ENCODE results near the gene GHRHR. TPM values are rescaled to one million over a fixed set of nuclear protein-coding genes. Genes with fewer than 3 reads are reported as not detected.

The GHRHR gene
- total and polyA plus RNA-seq, 2 of the 4 experiments (the other 2 are of a cell fraction), result not detected

DNA sequence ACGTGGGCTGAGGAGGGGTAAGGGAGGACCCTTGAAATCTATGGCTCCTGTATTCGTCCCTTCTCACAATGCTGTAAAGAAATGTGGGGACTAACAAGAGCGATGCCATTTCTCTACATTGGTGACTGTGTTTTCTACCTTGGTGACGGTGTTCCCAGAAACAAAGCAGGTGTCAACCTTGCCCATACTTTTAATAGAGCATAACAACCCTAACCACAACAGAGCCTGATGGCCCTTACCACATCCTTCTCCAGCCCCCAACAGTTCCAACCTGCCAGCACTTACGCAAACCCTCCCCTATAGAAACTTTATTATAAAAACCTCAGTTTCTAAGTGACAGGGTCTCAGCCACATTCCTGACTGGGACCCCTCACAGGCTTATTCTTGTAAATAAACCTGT, 60.1 kb downstream of the GHRHR start:
- H3K56ac ChIP-seq (ENCODE audit: extremely low read depth, insufficient read depth, low read length), result no peak overlapping the region
- H3K36me3 ChIP-seq (ENCODE audit: control insufficient read depth, insufficient read depth, low read length), result no peaks in the 10 kb centered on the region
- H2BK20ac ChIP-seq (ENCODE audit: low read depth, low read length), result no peak overlapping the region
- H4K8ac ChIP-seq (ENCODE audit: low read depth in 2 of 2, low read length in 2 of 2), result no peak overlapping the region
- no peak overlapping the region for H2AK5ac ChIP-seq (ENCODE audit: low read depth, low read length)
- no peak overlapping the region for H2BK15ac ChIP-seq (ENCODE audit: low read depth, low read length)
- TF ChIP-seq, protein P1, sequence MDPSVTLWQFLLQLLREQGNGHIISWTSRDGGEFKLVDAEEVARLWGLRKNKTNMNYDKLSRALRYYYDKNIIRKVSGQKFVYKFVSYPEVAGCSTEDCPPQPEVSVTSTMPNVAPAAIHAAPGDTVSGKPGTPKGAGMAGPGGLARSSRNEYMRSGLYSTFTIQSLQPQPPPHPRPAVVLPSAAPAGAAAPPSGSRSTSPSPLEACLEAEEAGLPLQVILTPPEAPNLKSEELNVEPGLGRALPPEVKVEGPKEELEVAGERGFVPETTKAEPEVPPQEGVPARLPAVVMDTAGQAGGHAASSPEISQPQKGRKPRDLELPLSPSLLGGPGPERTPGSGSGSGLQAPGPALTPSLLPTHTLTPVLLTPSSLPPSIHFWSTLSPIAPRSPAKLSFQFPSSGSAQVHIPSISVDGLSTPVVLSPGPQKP (IDR thresholded peaks at IDR 0.05; ENCODE audit: borderline replicate concordance, low read depth, low read length), result no peak
- no peak for TF ChIP-seq MAZ (IDR thresholded peaks at IDR 0.05; ENCODE audit: borderline replicate concordance, low read depth, low read length)
- TF ChIP-seq CHD1 (IDR thresholded peaks at IDR 0.05; ENCODE audit: low read depth, low read length), result no peak
- TF ChIP-seq SMC3 (IDR thresholded peaks at IDR 0.05; ENCODE audit: low read depth, low read length), result no peak
- no peak for TF ChIP-seq FOS (IDR thresholded peaks at IDR 0.05; ENCODE audit: low read depth, low read length)
- TF ChIP-seq BHLHE40 (IDR thresholded peaks at IDR 0.05; ENCODE audit: low read depth, low read length), result no peak
- no peak for TF ChIP-seq MXI1 (IDR thresholded peaks at IDR 0.05; ENCODE audit: borderline replicate concordance, low read depth, low read length)
- TF ChIP-seq, protein P2, sequence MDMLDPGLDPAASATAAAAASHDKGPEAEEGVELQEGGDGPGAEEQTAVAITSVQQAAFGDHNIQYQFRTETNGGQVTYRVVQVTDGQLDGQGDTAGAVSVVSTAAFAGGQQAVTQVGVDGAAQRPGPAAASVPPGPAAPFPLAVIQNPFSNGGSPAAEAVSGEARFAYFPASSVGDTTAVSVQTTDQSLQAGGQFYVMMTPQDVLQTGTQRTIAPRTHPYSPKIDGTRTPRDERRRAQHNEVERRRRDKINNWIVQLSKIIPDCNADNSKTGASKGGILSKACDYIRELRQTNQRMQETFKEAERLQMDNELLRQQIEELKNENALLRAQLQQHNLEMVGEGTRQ (IDR thresholded peaks at IDR 0.05; ENCODE audit: low read depth, low read length), result no peak
- TF ChIP-seq POLR2A (IDR thresholded peaks at IDR 0.05; ENCODE audit: low read depth, low read length), result no peak
- TF ChIP-seq, protein P3, sequence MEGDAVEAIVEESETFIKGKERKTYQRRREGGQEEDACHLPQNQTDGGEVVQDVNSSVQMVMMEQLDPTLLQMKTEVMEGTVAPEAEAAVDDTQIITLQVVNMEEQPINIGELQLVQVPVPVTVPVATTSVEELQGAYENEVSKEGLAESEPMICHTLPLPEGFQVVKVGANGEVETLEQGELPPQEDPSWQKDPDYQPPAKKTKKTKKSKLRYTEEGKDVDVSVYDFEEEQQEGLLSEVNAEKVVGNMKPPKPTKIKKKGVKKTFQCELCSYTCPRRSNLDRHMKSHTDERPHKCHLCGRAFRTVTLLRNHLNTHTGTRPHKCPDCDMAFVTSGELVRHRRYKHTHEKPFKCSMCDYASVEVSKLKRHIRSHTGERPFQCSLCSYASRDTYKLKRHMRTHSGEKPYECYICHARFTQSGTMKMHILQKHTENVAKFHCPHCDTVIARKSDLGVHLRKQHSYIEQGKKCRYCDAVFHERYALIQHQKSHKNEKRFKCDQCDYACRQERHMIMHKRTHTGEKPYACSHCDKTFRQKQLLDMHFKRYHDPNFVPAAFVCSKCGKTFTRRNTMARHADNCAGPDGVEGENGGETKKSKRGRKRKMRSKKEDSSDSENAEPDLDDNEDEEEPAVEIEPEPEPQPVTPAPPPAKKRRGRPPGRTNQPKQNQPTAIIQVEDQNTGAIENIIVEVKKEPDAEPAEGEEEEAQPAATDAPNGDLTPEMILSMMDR (conservative IDR thresholded peaks at IDR 0.05; ENCODE audit: low read depth, low read length), result no peak
- TF ChIP-seq CEBPB (IDR thresholded peaks at IDR 0.05; ENCODE audit: low read depth, low read length), result no peak
- no peak for TF ChIP-seq RFX5 (IDR thresholded peaks at IDR 0.05; ENCODE audit: low read depth, low read length)
- no peak for TF ChIP-seq RAD21 (IDR thresholded peaks at IDR 0.05; ENCODE audit: low read length)
- TF ChIP-seq RCOR1 (IDR thresholded peaks at IDR 0.05; ENCODE audit: insufficient replicate concordance, low read length), result no peak
- H2BK120ac ChIP-seq (ENCODE audit: low read depth, low read length), result no peak overlapping the region
- dilution Hi-C loops (cut with HindIII; ENCODE audit: low sequenced_read_pairs, unreplicated experiment), result no loop called here
- ATAC-seq (ENCODE audit: low read depth), result no peak
- H3K4me3 ChIP-seq (ENCODE audit: insufficient read depth, low read depth, low read length), result no peak overlapping the region
- H3K27me3 ChIP-seq (ENCODE audit: control insufficient read depth, insufficient read depth, low read length), result peaks cover 14% of the 10 kb centered on the region; the same call in 1 of the 2 replicates
- no TSS peak for BruUV-seq (replicated peaks)
- ChIA-PET CTCF (no interaction called here), POLR2A (ENCODE audit: unreplicated experiment) (no interaction called here)
- H3K9me3 ChIP-seq (ENCODE audit: control insufficient read depth, insufficient read depth, low read length), result no peaks in the 10 kb centered on the region
- no peaks in the 10 kb centered on the region for H3K79me1 ChIP-seq (ENCODE audit: low read depth in 1 of 2, low read length in 2 of 2)
- H3K27ac ChIP-seq (ENCODE audit: insufficient read depth, low read length), result no peak overlapping the region
- no peak overlapping the region for H4K5ac ChIP-seq (ENCODE audit: low read depth, low read length)
- H2BK5ac ChIP-seq (ENCODE audit: low read depth, low read length, poor library complexity, severe bottlenecking), result no peak overlapping the region
- no peak overlapping the region for H2AFZ ChIP-seq (replicated peaks; ENCODE audit: low read length, poor library complexity)
- 83% methylated on average over 1 of the region's 5 CpGs; no CpG with 5 or more reads in 1 of the 2 experiments for WGBS, 2 experiments (ENCODE audit: extremely low coverage in 2 of 2, insufficient read length in 1 of 2)
- no peak overlapping the region for H3K9ac ChIP-seq (ENCODE audit: low read depth, low read length)
- no peak overlapping the region for H4K91ac ChIP-seq (ENCODE audit: insufficient read depth, low read depth, low read length)
- no peaks in the 10 kb centered on the region for H3K4me1 ChIP-seq (ENCODE audit: control insufficient read depth, insufficient read depth, low read length)
- H3K9me1 ChIP-seq (ENCODE audit: insufficient read depth, low read length), result no peaks in the 10 kb centered on the region
- intact Hi-C loops (cut with micrococcal nuclease), result no loop called here
- no peak overlapping the region for H3K14ac ChIP-seq (replicated peaks; ENCODE audit: low read depth, low read length)
- DNase-seq, result no peak
- in situ Hi-C loops (cut with MboI; ENCODE audit: low sequenced_read_pairs), result no loop called here
- no peak overlapping the region for H3K4ac ChIP-seq (ENCODE audit: low read depth, low read length)
- H3K23ac ChIP-seq (ENCODE audit: low read depth, low read length), result no peak overlapping the region
- no peak overlapping the region for H3K18ac ChIP-seq (ENCODE audit: low read depth, low read length)
- no peak overlapping the region for H2AK9ac ChIP-seq (replicated peaks; ENCODE audit: low read depth, low read length, poor library complexity)
- H4K20me1 ChIP-seq (ENCODE audit: insufficient read depth, low read length), result no peaks in the 10 kb centered on the region
- H3K4me2 ChIP-seq (ENCODE audit: low read depth, low read length), result no peak overlapping the region
